Measurements from ENCODE around the gene MALRD1. TPM values are rescaled to one million over a fixed set of nuclear protein-coding genes. Genes with fewer than 3 reads are reported as not detected.

MALRD1 gene
- total RNA-seq, 1 donor from 2014 or later = 7.0 TPM

DNA sequence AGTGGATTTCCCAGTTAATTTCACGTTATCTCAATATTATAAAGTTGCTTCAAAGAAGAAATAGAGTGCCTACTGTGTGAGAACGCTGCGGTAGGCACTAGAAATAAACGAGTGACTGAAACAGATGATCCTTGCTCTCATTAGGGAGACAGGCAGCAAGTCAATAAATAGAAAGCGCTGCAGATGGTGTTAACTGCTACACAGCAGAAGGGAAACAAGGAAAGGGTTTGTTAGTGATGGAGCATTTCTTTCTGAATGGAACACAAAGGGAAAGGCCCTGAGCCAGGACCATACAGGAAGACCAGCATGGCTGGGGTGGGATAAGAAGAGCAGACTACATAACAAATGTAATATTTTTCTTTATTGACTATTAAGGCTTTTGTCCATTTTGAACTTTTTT is 235.2 kb downstream of the MALRD1 start:
- TF ChIP-seq, protein P1, sequence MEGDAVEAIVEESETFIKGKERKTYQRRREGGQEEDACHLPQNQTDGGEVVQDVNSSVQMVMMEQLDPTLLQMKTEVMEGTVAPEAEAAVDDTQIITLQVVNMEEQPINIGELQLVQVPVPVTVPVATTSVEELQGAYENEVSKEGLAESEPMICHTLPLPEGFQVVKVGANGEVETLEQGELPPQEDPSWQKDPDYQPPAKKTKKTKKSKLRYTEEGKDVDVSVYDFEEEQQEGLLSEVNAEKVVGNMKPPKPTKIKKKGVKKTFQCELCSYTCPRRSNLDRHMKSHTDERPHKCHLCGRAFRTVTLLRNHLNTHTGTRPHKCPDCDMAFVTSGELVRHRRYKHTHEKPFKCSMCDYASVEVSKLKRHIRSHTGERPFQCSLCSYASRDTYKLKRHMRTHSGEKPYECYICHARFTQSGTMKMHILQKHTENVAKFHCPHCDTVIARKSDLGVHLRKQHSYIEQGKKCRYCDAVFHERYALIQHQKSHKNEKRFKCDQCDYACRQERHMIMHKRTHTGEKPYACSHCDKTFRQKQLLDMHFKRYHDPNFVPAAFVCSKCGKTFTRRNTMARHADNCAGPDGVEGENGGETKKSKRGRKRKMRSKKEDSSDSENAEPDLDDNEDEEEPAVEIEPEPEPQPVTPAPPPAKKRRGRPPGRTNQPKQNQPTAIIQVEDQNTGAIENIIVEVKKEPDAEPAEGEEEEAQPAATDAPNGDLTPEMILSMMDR (IDR thresholded peaks at IDR 0.05) = no peak
- H3K27me3 ChIP-seq = no peaks in the 10 kb centered on the region
- H3K4me1 ChIP-seq = no peaks in the 10 kb centered on the region
- DNase-seq (no peak), ATAC-seq (no peak)
- intact Hi-C loops (cut with DNase I) = no loop called here
- no peak overlapping the region for H3K4me3 ChIP-seq
- H3K36me3 ChIP-seq = no peaks in the 10 kb centered on the region
- H3K9me3 ChIP-seq = no peaks in the 10 kb centered on the region
- no peak overlapping the region for H3K27ac ChIP-seq

DNA sequence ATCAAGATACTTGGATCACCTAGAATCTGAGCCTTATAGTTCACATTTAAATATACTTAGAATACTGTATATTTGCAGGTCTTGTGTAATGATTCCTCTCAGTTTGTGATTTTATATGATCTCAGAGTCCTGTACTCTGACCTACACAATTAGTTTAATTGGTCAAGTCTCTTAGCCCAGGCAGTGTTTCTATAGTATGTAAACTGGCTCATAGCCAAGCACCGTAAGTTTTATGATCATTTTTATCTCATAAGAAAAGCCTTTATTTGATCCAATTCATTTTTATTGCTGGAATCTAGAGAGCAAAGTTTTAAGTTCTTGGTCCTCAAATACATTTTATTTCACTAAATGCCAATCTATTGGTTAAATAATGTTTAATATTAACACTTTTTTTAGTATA is 242.2 kb downstream of the MALRD1 start:
- no peak overlapping the region for H3K27ac ChIP-seq
- H3K36me3 ChIP-seq = no peaks in the 10 kb centered on the region
- ATAC-seq = no peak
- intact Hi-C loops (cut with DNase I) = no loop called here
- TF ChIP-seq, protein P1 (IDR thresholded peaks at IDR 0.05) = no peak
- no peaks in the 10 kb centered on the region for H3K4me1 ChIP-seq
- no peaks in the 10 kb centered on the region for H3K27me3 ChIP-seq
- no peak for DNase-seq
- H3K9me3 ChIP-seq = no peaks in the 10 kb centered on the region
- no peak overlapping the region for H3K4me3 ChIP-seq

DNA sequence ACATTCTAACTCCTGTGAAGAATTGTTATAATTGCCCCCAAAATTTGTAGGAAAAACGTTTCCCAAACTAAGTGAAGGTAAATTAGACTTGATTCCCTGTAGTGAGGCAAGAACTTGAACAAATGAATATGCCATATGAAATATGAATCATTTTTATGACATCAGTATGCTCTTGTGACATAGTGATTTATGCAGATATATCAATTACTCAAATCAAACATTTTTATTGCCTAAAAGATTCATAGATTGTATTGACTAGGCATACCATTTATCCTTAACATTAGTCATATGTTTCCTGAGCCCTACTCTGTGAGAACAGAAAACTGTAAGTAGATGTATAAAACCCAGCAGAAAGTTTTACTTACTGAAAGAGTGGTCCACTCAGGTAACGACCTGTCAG is 245.6 kb downstream of the MALRD1 start:
- TF ChIP-seq, protein P1 (IDR thresholded peaks at IDR 0.05) = no peak
- Histone ChIP-seq H3K36me3 (no peaks in the 10 kb centered on the region), H3K4me1 (no peaks in the 10 kb centered on the region), H3K27ac (no peak overlapping the region), H3K9me3 (no peaks in the 10 kb centered on the region), H3K4me3 (no peak overlapping the region), H3K27me3 (no peaks in the 10 kb centered on the region)
- no peak for DNase-seq
- no peak for ATAC-seq
- intact Hi-C loops (cut with DNase I) = no loop called here

DNA sequence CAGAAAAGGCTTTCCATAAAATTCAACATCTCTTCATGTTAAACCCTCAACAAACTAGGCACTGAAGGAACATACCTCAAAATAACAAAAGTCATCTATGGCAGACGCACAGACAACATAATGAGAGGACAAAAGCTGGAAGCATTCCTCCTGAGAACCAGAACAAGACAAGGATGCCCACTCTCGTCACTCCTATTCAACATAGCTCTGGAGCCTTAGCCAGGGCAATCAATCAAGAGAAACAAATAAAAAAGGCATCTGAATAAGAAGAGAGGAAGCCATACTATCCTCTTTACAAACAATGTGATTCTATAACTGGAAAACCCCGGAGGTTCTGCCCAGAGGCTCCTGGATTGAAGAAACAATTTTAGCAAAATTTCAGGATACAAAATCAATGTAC is 251.0 kb downstream of the MALRD1 start:
- Histone ChIP-seq H3K9me3 (no peaks in the 10 kb centered on the region), H3K36me3 (no peaks in the 10 kb centered on the region), H3K27ac (no peak overlapping the region), H3K27me3 (no peaks in the 10 kb centered on the region), H3K4me1 (no peaks in the 10 kb centered on the region), H3K4me3 (no peak overlapping the region)
- TF ChIP-seq, protein P1 (IDR thresholded peaks at IDR 0.05) = no peak
- DNase-seq (no peak), ATAC-seq (no peak)
- intact Hi-C loops (cut with DNase I) = no loop called here

DNA sequence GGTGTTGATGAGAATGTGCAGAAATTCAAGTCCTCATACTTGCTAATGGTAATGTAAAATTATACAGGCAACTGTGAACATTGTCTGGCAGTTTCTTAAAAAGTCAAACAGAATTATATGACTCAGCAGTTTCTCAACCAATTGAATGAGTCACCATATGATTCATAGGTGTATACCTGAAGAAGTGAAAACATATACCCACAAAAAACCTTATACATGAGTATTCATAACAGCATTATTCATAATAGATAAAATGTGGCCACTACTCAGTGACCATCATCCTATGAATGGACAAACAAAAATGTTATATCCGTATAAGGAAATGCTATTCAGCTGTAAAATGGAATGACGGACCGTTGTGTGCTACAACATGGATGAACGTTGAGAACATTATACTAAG is 253.5 kb downstream of the MALRD1 start:
- no peak overlapping the region for H3K27ac ChIP-seq
- TF ChIP-seq, protein P1 (IDR thresholded peaks at IDR 0.05) = no peak
- intact Hi-C loops (cut with DNase I) = no loop called here
- H3K4me3 ChIP-seq = no peak overlapping the region
- no peaks in the 10 kb centered on the region for H3K36me3 ChIP-seq
- no peak for DNase-seq
- no peaks in the 10 kb centered on the region for H3K27me3 ChIP-seq
- no peak for ATAC-seq
- H3K4me1 ChIP-seq = no peaks in the 10 kb centered on the region
- no peaks in the 10 kb centered on the region for H3K9me3 ChIP-seq

DNA sequence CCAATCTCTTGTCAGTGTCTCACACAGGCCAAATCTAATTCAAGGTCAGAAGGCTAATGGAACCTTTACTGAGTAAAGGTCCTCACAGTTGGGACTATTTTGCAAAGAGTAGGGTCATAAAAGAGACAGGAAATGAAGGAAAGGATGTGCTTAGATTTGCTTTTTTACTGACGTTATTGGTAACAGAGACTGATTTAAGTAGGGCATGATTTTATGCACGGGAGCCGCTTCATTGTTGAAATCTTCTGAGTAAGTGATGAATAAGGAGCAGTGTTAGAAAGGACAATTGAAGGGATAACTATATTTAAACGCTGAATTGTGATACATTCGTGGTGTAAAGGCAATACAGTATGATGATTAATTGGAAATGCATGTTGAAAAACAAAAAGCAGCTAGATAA is 261.5 kb downstream of the MALRD1 start:
- Histone ChIP-seq H3K4me1 (no peaks in the 10 kb centered on the region), H3K9me3 (no peaks in the 10 kb centered on the region), H3K36me3 (no peaks in the 10 kb centered on the region), H3K4me3 (no peak overlapping the region), H3K27ac (no peak overlapping the region), H3K27me3 (no peaks in the 10 kb centered on the region)
- intact Hi-C loops (cut with DNase I) = no loop called here
- TF ChIP-seq, protein P1 (IDR thresholded peaks at IDR 0.05) = no peak
- DNase-seq (no peak), ATAC-seq (no peak)
